Kidney (tissue), 14 donors: ENCODE data around the gene FAM114A2. TPM values are rescaled to one million over a fixed set of nuclear protein-coding genes. Genes with fewer than 3 reads are reported as not detected.
"Not testable (repeated sequence)": the region's sequence is repeated elsewhere in the genome, so short reads cannot be mapped to it uniquely, and the experiment has no call there.

Experiments
- DNase-seq, 5 donors: peaks; one replicate each; pipeline ENCODE4 v3.0.0-alpha.2; 2013 to 2020
- FAIRE-seq: peaks from 2 replicates; lab custom pipeline; 2012; peaks lifted over from hg19 to GRCh38; lab: Jason Lieb, UNC
- H3K27ac ChIP-seq, 2 donors: one replicate each; pipeline ENCODE4 v1.7.0; 2013; ENCODE audit warnings: low read depth in 2 of 2, low read length in 2 of 2, inconsistent platforms in 1 of 2
- H3K27me3 ChIP-seq: one replicate; pipeline ENCODE4 v1.7.1; 2013; ENCODE audit warnings: low read length, inconsistent platforms; ENCODE audit not compliant: control insufficient read depth, insufficient read depth
- H3K36me3 ChIP-seq, 3 donors: one replicate each; pipeline versions ENCODE4 v1.7.0 to v1.7.1; 2013; ENCODE audit warnings: low read length in 3 of 3, control low read depth in 1 of 3, inconsistent platforms in 1 of 3; ENCODE audit not compliant: insufficient read depth in 3 of 3, control insufficient read depth in 2 of 3
- H3K4me1 ChIP-seq, 3 donors: one replicate each; pipeline versions ENCODE4 v1.7.0 to v1.7.1; 2013; ENCODE audit warnings: low read length in 3 of 3, inconsistent platforms in 1 of 3, low read depth in 1 of 3; ENCODE audit not compliant: control insufficient read depth in 2 of 3, insufficient read depth in 2 of 3
- H3K4me3 ChIP-seq, 3 donors: one replicate each; pipeline versions ENCODE4 v1.7.0 to v1.8.1; 2013; ENCODE audit warnings: low read length in 3 of 3, control low read depth in 1 of 3, inconsistent platforms in 1 of 3
- H3K9ac ChIP-seq, 3 donors: one replicate each; pipeline versions ENCODE4 v1.7.0 to v1.7.1; 2013; ENCODE audit warnings: low read length in 3 of 3, control low read depth in 1 of 3, inconsistent platforms in 1 of 3
- H3K9me3 ChIP-seq, 3 donors: one replicate each; pipeline versions ENCODE4 v1.7.0 to v1.7.1; 2013; ENCODE audit warnings: low read length in 3 of 3, control low read depth in 1 of 3, inconsistent platforms in 1 of 3; ENCODE audit not compliant: control insufficient read depth in 2 of 3, insufficient read depth in 1 of 3
- CTCF ChIP-seq: IDR thresholded peaks from 3 replicates; pipeline ENCODE4 v1.5.1; 2012; ENCODE audit warnings: mild to moderate bottlenecking, moderate library complexity, borderline replicate concordance; ENCODE audit not compliant: insufficient read depth; ENCODE audit errors: extremely low read depth
- intact Hi-C: fragments of 100-400 bp; cut with DNase I; formaldehyde crosslinking; loops from one replicate; pipeline ENCODE4 v1.11.1; 2022
- polyA plus RNA-seq: library from polyadenylated mRNA; stranded (reverse); fragments of 350-450 nt; fragmentation: Illumina TruSeq; extraction: RNeasy Lipid Tissue Mini Kit (QIAGEN cat#74804); gene quantifications from one replicate; pipeline ENCODE4 v1.2.3, GENCODE V29; 2014; ENCODE audit warnings: low read depth, low replicate concordance; ENCODE audit not compliant: insufficient read depth
- total RNA-seq: library from RNA; stranded (reverse); fragmentation: NEBNext Ultra II Directional; extraction: Animal tissue kit (Norgen Biotek cat#: 25700); gene quantifications from one replicate; pipeline ENCODE4 v1.2.1, GENCODE V29; 2021
- donor health status: control.
- donor health status: control.
- donor health status: control.
- donor health status: control.
- donor health status: control.
- donor health status: DM: yes; HTN: yes; CAD: no.
- donor health status: Normal renal cell carcinoma (clear cell type).

The FAM114A2 gene
- total and polyA plus RNA-seq, 2 donors from 2014 or later = 12.9 to 36.2 TPM

- Histone ChIP-seq H3K27me3 (no peaks in the 10 kb centered on the region), H3K9ac (no peak overlapping the region), H3K4me3 (no peak overlapping the region), H3K27ac (no peak overlapping the region), H3K4me1 (no peaks in the 10 kb centered on the region), H3K36me3 (peaks cover 3 to 18% (median 3%) of the 10 kb centered on the region in 3 donors), H3K9me3 (no peaks in the 10 kb centered on the region)
- no peak for TF ChIP-seq CTCF
- intact Hi-C loops = no loop called here
- FAIRE-seq (no peak), DNase-seq (no peak)
These were observed 12.8 kb downstream of the FAM114A2 start for GRCh38 chr5:154025951-154026350.

GRCh38 chr5:154018919-154019318 is 19.8 kb downstream of the FAM114A2 start:
- DNase-seq, H3K27ac ChIP-seq, intact Hi-C loops, H3K36me3 ChIP-seq, H3K4me1 ChIP-seq, H3K9ac ChIP-seq, H3K27me3 ChIP-seq, H3K9me3 ChIP-seq, FAIRE-seq, H3K4me3 ChIP-seq: not testable (repeated sequence)

GRCh38 chr5:154015071-154015693 is 23.5 kb downstream of the FAM114A2 start:
- Histone ChIP-seq H3K9me3 (no peaks in the 10 kb centered on the region), H3K4me3 (no peak overlapping the region), H3K36me3 (peaks cover 2 to 22% (median 8%) of the 10 kb centered on the region in 3 donors), H3K4me1 (no peaks in the 10 kb centered on the region), H3K9ac (no peak overlapping the region), H3K27ac (no peak overlapping the region), H3K27me3 (no peaks in the 10 kb centered on the region)
- no peak for FAIRE-seq
- DNase-seq = peak in 1 of 5 donors; percentile 39
- no peak for TF ChIP-seq CTCF
- intact Hi-C loops = no loop called here

GRCh38 chr5:154010660-154011059 is 28.1 kb downstream of the FAM114A2 start:
- Histone ChIP-seq H3K4me3 (no peak overlapping the region), H3K36me3 (peaks cover 2 to 23% (median 7%) of the 10 kb centered on the region in 3 donors)
- no peak for DNase-seq

More at GRCh38 chr5:154010660-154011059, 28.1 kb downstream of the FAM114A2 start:
- Histone ChIP-seq H3K4me1 (no peaks in the 10 kb centered on the region), H3K27ac (no peak overlapping the region), H3K27me3 (no peaks in the 10 kb centered on the region), H3K9me3 (no peaks in the 10 kb centered on the region), H3K9ac (no peak overlapping the region)
- TF ChIP-seq CTCF = no peak
- FAIRE-seq = no peak
- intact Hi-C loops = no loop called here
